GM23248 (cell line): ENCODE results near the gene DRAM1.

Source experiments
- EZH2 ChIP-seq: fragments of 200-600 bp; sonication (generic); IDR thresholded peaks from 2 replicates; pipeline ENCODE4 v1.6.1; 2018; ENCODE audit warnings: antibody characterized with exemption, mild to moderate bottlenecking; ENCODE audit not compliant: insufficient read depth, poor library complexity, severe bottlenecking
- EZH2phosphoT487 ChIP-seq: fragments of 200-600 bp; sonication (generic); IDR thresholded peaks from 2 replicates; pipeline ENCODE4 v1.6.1; 2018; ENCODE audit warnings: antibody characterized with exemption, moderate library complexity, mild to moderate bottlenecking, low read depth; ENCODE audit not compliant: insufficient read depth

- no peak for TF ChIP-seq EZH2phosphoT487
- no peak for TF ChIP-seq EZH2
Observed at GRCh38 chr12:101876322-101876860, 989 bp upstream of the DRAM1 start.
